Endothelial cell of umbilical vein (primary cell): ENCODE measurements around the gene CTSG.

Source experiments
- GATA2 ChIP-seq: IDR thresholded peaks from 2 replicates; pipeline ENCODE4 v1.7.0; 2011; ENCODE audit warnings: low read depth, mild to moderate bottlenecking, moderate library complexity, mixed read lengths, low read length; ENCODE audit not compliant: insufficient read length, insufficient read depth
- POLR2A ChIP-seq: IDR thresholded peaks from 2 replicates; pipeline ENCODE4 v1.6.1; 2012; ENCODE audit warnings: low read depth, mild to moderate bottlenecking, control low read depth, low read length
- POLR2AphosphoS5 ChIP-seq: IDR thresholded peaks from 2 replicates; pipeline ENCODE4 v1.6.1; 2012; ENCODE audit warnings: low read depth, mild to moderate bottlenecking, control low read depth, low read length, moderate library complexity; ENCODE audit not compliant: insufficient read depth
- TF ChIP-seq, protein P1 (sequence below), 2 donors: IDR thresholded peaks; 1 replicate in 1 of 2; 2 replicates in 1 of 2; pipeline ENCODE4 v1.5.1; 2011; ENCODE audit warnings: low read length in 2 of 2, mild to moderate bottlenecking in 2 of 2, moderate library complexity in 2 of 2, control low read depth in 1 of 2, inconsistent platforms in 1 of 2, low read depth in 1 of 2; ENCODE audit not compliant: insufficient read depth in 1 of 2; ENCODE audit errors: extremely low read depth in 1 of 2

- TF ChIP-seq POLR2AphosphoS5 (no peak), POLR2A (no peak), GATA2 (no peak)
- TF ChIP-seq, protein P1, sequence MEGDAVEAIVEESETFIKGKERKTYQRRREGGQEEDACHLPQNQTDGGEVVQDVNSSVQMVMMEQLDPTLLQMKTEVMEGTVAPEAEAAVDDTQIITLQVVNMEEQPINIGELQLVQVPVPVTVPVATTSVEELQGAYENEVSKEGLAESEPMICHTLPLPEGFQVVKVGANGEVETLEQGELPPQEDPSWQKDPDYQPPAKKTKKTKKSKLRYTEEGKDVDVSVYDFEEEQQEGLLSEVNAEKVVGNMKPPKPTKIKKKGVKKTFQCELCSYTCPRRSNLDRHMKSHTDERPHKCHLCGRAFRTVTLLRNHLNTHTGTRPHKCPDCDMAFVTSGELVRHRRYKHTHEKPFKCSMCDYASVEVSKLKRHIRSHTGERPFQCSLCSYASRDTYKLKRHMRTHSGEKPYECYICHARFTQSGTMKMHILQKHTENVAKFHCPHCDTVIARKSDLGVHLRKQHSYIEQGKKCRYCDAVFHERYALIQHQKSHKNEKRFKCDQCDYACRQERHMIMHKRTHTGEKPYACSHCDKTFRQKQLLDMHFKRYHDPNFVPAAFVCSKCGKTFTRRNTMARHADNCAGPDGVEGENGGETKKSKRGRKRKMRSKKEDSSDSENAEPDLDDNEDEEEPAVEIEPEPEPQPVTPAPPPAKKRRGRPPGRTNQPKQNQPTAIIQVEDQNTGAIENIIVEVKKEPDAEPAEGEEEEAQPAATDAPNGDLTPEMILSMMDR (IDR thresholded peaks at IDR 0.05; ENCODE audit: extremely low read depth in 1 of 2, insufficient read depth in 1 of 2, low read depth in 1 of 2, low read length in 2 of 2): no peak
Observed at GRCh38 chr14:24613241-24613640, 37.2 kb upstream of the CTSG start.
